HepG2 (cell line): ENCODE data around the gene KLF7.

Experiments used
- EZH2 ChIP-seq: conservative IDR thresholded peaks from 2 replicates; pipeline ENCODE4 v1.6.1; 2012; ENCODE audit warnings: mild to moderate bottlenecking, low read depth, low read length, moderate library complexity
- RARA ChIP-seq: IDR thresholded peaks from 2 replicates; pipeline ENCODE4 v1.6.1; 2016; ENCODE audit warnings: missing genetic modification reagents, missing compliant biosample characterization
- RNF2 ChIP-seq: fragments of 450-650 bp; conservative IDR thresholded peaks from 2 replicates; pipeline ENCODE4 v1.6.1; 2016; ENCODE audit warnings: low read depth
- ZBTB1 ChIP-seq: sonication (generic); formaldehyde crosslinking; IDR thresholded peaks from 2 replicates; pipeline ENCODE4 v1.4.0; 2020; ENCODE audit warnings: missing genetic modification reagents, borderline replicate concordance
- ZNF674 ChIP-seq: sonication (generic); formaldehyde crosslinking; IDR thresholded peaks from 2 replicates; pipeline ENCODE4 v1.5.0; 2020; ENCODE audit warnings: low read depth, mild to moderate bottlenecking, missing genetic modification reagents
- TF ChIP-seq, protein P1 (sequence below): sonication (generic); formaldehyde crosslinking; IDR thresholded peaks from 2 replicates; pipeline ENCODE4 v1.8.1; 2023; ENCODE audit warnings: missing genetic modification reagents, mild to moderate bottlenecking, borderline replicate concordance
- TF ChIP-seq, protein P2 (sequence below): sonication (generic); formaldehyde crosslinking; IDR thresholded peaks from 2 replicates; pipeline ENCODE4 v1.5.0; 2020; ENCODE audit warnings: mild to moderate bottlenecking, missing genetic modification reagents, moderate library complexity

DNA sequence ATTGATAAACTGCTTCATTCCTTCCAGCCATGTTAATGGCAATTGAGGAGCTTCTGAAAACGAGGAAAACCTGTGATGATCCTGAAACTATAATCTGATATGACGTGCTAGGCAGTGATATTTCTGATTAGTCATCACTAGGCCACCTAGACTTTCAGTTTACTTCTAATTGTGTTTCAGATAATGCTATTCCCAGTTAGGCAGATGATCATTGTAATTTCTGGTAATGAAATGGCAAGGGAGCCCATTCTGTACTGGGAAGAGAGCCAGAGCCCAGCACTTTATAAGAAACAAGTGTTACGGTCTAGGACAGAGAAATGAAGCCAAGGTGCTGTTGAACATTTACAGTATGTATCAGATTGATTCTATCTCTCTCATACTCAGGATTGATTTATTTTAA, 120.2 kb downstream of the KLF7 start:
- TF ChIP-seq EZH2 (no peak), RNF2 (no peak), ZBTB1 (CRISPR knock-in tag) (no peak), RARA (CRISPR knock-in tag) (no peak), ZNF674 (CRISPR knock-in tag) (no peak)
- TF ChIP-seq, protein P1, sequence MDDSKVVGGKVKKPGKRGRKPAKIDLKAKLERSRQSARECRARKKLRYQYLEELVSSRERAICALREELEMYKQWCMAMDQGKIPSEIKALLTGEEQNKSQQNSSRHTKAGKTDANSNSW (CRISPR knock-in tag) = no peak
- TF ChIP-seq, protein P2, sequence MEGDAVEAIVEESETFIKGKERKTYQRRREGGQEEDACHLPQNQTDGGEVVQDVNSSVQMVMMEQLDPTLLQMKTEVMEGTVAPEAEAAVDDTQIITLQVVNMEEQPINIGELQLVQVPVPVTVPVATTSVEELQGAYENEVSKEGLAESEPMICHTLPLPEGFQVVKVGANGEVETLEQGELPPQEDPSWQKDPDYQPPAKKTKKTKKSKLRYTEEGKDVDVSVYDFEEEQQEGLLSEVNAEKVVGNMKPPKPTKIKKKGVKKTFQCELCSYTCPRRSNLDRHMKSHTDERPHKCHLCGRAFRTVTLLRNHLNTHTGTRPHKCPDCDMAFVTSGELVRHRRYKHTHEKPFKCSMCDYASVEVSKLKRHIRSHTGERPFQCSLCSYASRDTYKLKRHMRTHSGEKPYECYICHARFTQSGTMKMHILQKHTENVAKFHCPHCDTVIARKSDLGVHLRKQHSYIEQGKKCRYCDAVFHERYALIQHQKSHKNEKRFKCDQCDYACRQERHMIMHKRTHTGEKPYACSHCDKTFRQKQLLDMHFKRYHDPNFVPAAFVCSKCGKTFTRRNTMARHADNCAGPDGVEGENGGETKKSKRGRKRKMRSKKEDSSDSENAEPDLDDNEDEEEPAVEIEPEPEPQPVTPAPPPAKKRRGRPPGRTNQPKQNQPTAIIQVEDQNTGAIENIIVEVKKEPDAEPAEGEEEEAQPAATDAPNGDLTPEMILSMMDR (CRISPR knock-in tag) = no peak
